B cell (primary cell): ENCODE data around the gene SNRNP70. TPM values are rescaled to one million over a fixed set of nuclear protein-coding genes. Genes with fewer than 3 reads are reported as not detected.
A peak's percentile ranks its signal among the peaks of the same experiment; 100 is the strongest.
"Not testable (repeated sequence)": the region's sequence is repeated elsewhere in the genome, so short reads cannot be mapped to it uniquely, and the experiment has no call there.

Experiments used
- ATAC-seq: fragments of 200-7000 bp; cut with Tn5 transposase; one replicate; pipeline ENCODE4 v1.10.0; 2021; ENCODE audit warnings: low read depth, mild to moderate bottlenecking, moderate number of reproducible peaks, moderate library complexity
- CTCF ChIA-PET: fragments of 350-600 bp; sonication (Branson Sonifier 250); formaldehyde crosslinking; loops from one replicate; lab custom pipeline; 2021; ENCODE audit warnings: antibody characterized with exemption, inconsistent platforms; lab: Charles Lee
- POLR2A ChIA-PET: fragments of 350-600 bp; sonication (Branson Sonifier 250); formaldehyde crosslinking; loops from one replicate; lab custom pipeline; 2021; ENCODE audit warnings: antibody characterized with exemption; lab: Charles Lee
- DNase-seq: peaks from one replicate; pipeline ENCODE4 v3.0.0; 2013
- H2AFZ ChIP-seq: 2 replicates; pipeline ENCODE4 v1.6.1; 2012; ENCODE audit warnings: mild to moderate bottlenecking, low read depth, low read length; ENCODE audit not compliant: insufficient read depth, poor library complexity, severe bottlenecking
- H3K27ac ChIP-seq, 2 donors: 1 replicate in 1 of 2; 2 replicates in 1 of 2; pipeline ENCODE4 v1.5.1; 2012 to 2013; ENCODE audit warnings: low read length in 2 of 2, mild to moderate bottlenecking in 2 of 2, moderate library complexity in 1 of 2
- H3K27me3 ChIP-seq, 4 experiments: fragments of 200-600 bp in 1 of 4; sonication (generic) in 1 of 4; replicated peaks in 1 of 4; 1 replicate in 2 of 4; 2 replicates in 2 of 4; pipeline versions ENCODE4 v1.6.1 to v1.7.0; 2013 to 2016; ENCODE audit warnings: low read length in 3 of 4, mild to moderate bottlenecking in 2 of 4, mixed read lengths in 1 of 4, moderate library complexity in 1 of 4; ENCODE audit not compliant: insufficient read depth in 4 of 4, control insufficient read depth in 3 of 4; ENCODE audit errors: control extremely low read depth in 1 of 4
- H3K36me3 ChIP-seq, 2 experiments: replicated peaks in 1 of 2; 1 replicate in 1 of 2; 2 replicates in 1 of 2; pipeline versions ENCODE4 v1.6.1 to v1.7.1; 2013; ENCODE audit warnings: low read length in 1 of 2; ENCODE audit not compliant: insufficient read depth in 2 of 2, control insufficient read depth in 1 of 2; ENCODE audit errors: control extremely low read depth in 1 of 2, extremely low read depth in 1 of 2
- H3K4me1 ChIP-seq, 2 donors: fragments of 200-600 bp in 1 of 2; sonication (generic) in 1 of 2; 1 replicate in 1 of 2; 2 replicates in 1 of 2; pipeline versions ENCODE4 v1.5.1 to v1.6.1; 2013 to 2017; ENCODE audit warnings: low read length in 2 of 2; ENCODE audit not compliant: control insufficient read depth in 2 of 2, insufficient read depth in 2 of 2
- H3K4me2 ChIP-seq: replicated peaks from 2 replicates; pipeline ENCODE3; 2012; ENCODE audit warnings: mild to moderate bottlenecking, low read depth, low read length; ENCODE audit not compliant: poor library complexity, severe bottlenecking
- H3K4me3 ChIP-seq, 5 experiments: fragments of 200-600 bp in 1 of 5; sonication (generic) in 1 of 5; 1 replicate in 3 of 5; 2 replicates in 2 of 5; pipeline versions ENCODE4 v1.5.1 to v1.7.0; 2011 to 2016; ENCODE audit warnings: low read length in 4 of 5, mild to moderate bottlenecking in 4 of 5, low read depth in 2 of 5, control low read depth in 1 of 5, moderate library complexity in 1 of 5; ENCODE audit not compliant: insufficient read depth in 1 of 5; ENCODE audit errors: control extremely low read depth in 1 of 5, extremely low read depth in 1 of 5
- H3K79me2 ChIP-seq: fragments of 200-600 bp; sonication (generic); one replicate; pipeline ENCODE4 v1.6.0; 2016; ENCODE audit warnings: low read length; ENCODE audit not compliant: control insufficient read depth, insufficient read depth
- H3K9ac ChIP-seq: fragments of 200-600 bp; sonication (generic); 2 replicates; pipeline ENCODE4 v1.6.1; 2017; ENCODE audit warnings: mild to moderate bottlenecking, low read length, moderate library complexity
- H3K9me3 ChIP-seq, 3 donors: one replicate each; pipeline versions ENCODE4 v1.6.1 to v1.7.1; 2013; ENCODE audit warnings: low read length in 2 of 3; ENCODE audit not compliant: control insufficient read depth in 2 of 3, insufficient read depth in 1 of 3; ENCODE audit errors: control extremely low read depth in 1 of 3
- H4K20me1 ChIP-seq: 2 replicates; pipeline ENCODE4 v1.6.0; 2012; ENCODE audit warnings: mild to moderate bottlenecking, low read length; ENCODE audit not compliant: insufficient read depth, control insufficient read depth, poor library complexity, severe bottlenecking
- H3K27ac Mint-ChIP-seq: one replicate; pipeline ENCODE4 v1.8.0; 2021; ENCODE audit warnings: mixed read lengths
- H3K27me3 Mint-ChIP-seq: one replicate; pipeline ENCODE4 v1.8.0; 2021; ENCODE audit warnings: mixed read lengths
- H3K4me1 Mint-ChIP-seq: one replicate; pipeline ENCODE4 v1.8.0; 2021; ENCODE audit warnings: mixed read lengths
- H3K4me3 Mint-ChIP-seq: one replicate; pipeline ENCODE4 v1.8.0; 2021; ENCODE audit warnings: mixed read lengths
- H3K9me3 Mint-ChIP-seq: one replicate; pipeline ENCODE4 v1.8.0; 2022; ENCODE audit warnings: mixed read lengths; ENCODE audit not compliant: insufficient read depth
- CTCF ChIP-seq: fragments of 200-600 bp; IDR thresholded peaks from one replicate; pipeline ENCODE4 v1.8.0; 2022; ENCODE audit warnings: antibody characterized with exemption, mild to moderate bottlenecking
- EZH2 ChIP-seq: IDR thresholded peaks from 2 replicates; pipeline ENCODE4 v1.6.1; 2012; ENCODE audit warnings: borderline replicate concordance, low read depth, mild to moderate bottlenecking, moderate library complexity, low read length; ENCODE audit not compliant: insufficient read depth, poor library complexity, severe bottlenecking
- WGBS: methylation state at CpG from one replicate; pipeline ENCODE4 v1.1.5; 2013; ENCODE audit warnings: missing lambda C conversion rate; ENCODE audit not compliant: insufficient coverage; 5-methylcytosine and 5-hydroxymethylcytosine counted together
- intact Hi-C: fragments of 100-400 bp; cut with micrococcal nuclease; formaldehyde crosslinking; loops from one replicate; pipeline ENCODE4 v1.10.0; 2022
- polyA plus RNA-seq: library from polyadenylated mRNA; depleted of rRNA; stranded (reverse); fragments of >200 nt; gene quantifications from 2 replicates; pipeline ENCODE4 v1.2.3, GENCODE V29; 2012
- total RNA-seq, 2 donors: library from RNA; stranded (reverse); fragments of 120-200 nt in 1 of 2; gene quantifications; 1 replicate in 1 of 2; 2 replicates in 1 of 2; pipeline versions ENCODE4 v1.2.3 to v1.2.4, GENCODE V29; 2013 to 2022

SNRNP70 gene
- total and polyA plus RNA-seq, 2 donors (not counting 1 experiment from before 2014, with no cell fraction given), result 598 to 954 TPM

- Mint-ChIP-seq H3K4me1 (peaks cover 14% of the 10 kb centered on the region), H3K27me3 (no peaks in the 10 kb centered on the region), H3K27ac (no peak overlapping the region), H3K9me3 (no peaks in the 10 kb centered on the region), H3K4me3 (peak overlapping the region; percentile 26)
- H3K4me1 ChIP-seq, result peaks cover 9 to 13% of the 10 kb centered on the region in 2 donors
- H4K20me1 ChIP-seq, result no peaks in the 10 kb centered on the region
- H3K27ac ChIP-seq, result no peak overlapping the region
- no peak overlapping the region for H2AFZ ChIP-seq
- WGBS, result 100% methylated on average over 1 of the region's 4 CpGs
- DNase-seq (peak; percentile 20), ATAC-seq (no peak)
- H3K9me3 ChIP-seq, result peaks cover 0 to 16% (median 0%) of the 10 kb centered on the region in 3 donors
- ChIA-PET POLR2A (interaction anchor here (0.6 kb wide), 3 partner anchors 23 to 752 kb away, joined by 4 to 7 read pairs (median 7); no protein-coding TSS in a partner anchor), CTCF (interaction anchor here (1.7 to 2.4 kb wide), 2 partner anchors 12 to 84 kb away, joined by 4 to 14 read pairs; partner anchors contain the start of gene LIN7B)
- no peaks in the 10 kb centered on the region for H3K27me3 ChIP-seq
- no peaks in the 10 kb centered on the region for H3K79me2 ChIP-seq
- intact Hi-C loops, result loop anchor here (5.0 kb wide), 1 partner anchor 681 kb away; no protein-coding TSS in a partner anchor
- no peak overlapping the region for H3K4me3 ChIP-seq
- H3K4me2 ChIP-seq, result no peak overlapping the region
- no peaks in the 10 kb centered on the region for H3K36me3 ChIP-seq
- TF ChIP-seq EZH2 (no peak), CTCF (no peak)
- H3K9ac ChIP-seq, result no peak overlapping the region
These were observed 41.3 kb downstream of the SNRNP70 start for GRCh38 chr19:49126575-49126974.

GRCh38 chr19:49127225-49127624 lies 42.0 kb downstream of the SNRNP70 start:
- H3K4me3 ChIP-seq, H4K20me1 ChIP-seq, H3K27me3 ChIP-seq, H3K4me3 Mint-ChIP-seq, H3K79me2 ChIP-seq, ATAC-seq, H3K9me3 Mint-ChIP-seq, H3K27ac ChIP-seq, H3K36me3 ChIP-seq, H3K9ac ChIP-seq, DNase-seq, H3K27me3 Mint-ChIP-seq, H3K27ac Mint-ChIP-seq: not testable (repeated sequence)
- Histone ChIP-seq H3K4me2 (peak overlapping the region; percentile 90), H3K4me1 (peaks cover 9 to 13% of the 10 kb centered on the region in 2 donors), H3K9me3 (peaks cover 0 to 16% (median 0%) of the 10 kb centered on the region in 3 donors), H2AFZ (peak overlapping the region; percentile 86)
- intact Hi-C loops, result loop anchor here (5.0 kb wide), 1 partner anchor 680 kb away; no protein-coding TSS in a partner anchor
- H3K4me1 Mint-ChIP-seq, result peaks cover 14% of the 10 kb centered on the region
- 95% methylated on average over 4 of the region's 12 CpGs for WGBS
- POLR2A ChIA-PET, result interaction anchor here (0.6 to 1.0 kb wide), 6 partner anchors 7 to 752 kb away, joined by 3 to 9 read pairs (median 6); partner anchors contain the start of gene PPFIA3
- CTCF ChIA-PET, result interaction anchor here (1.0 to 2.4 kb wide), 6 partner anchors 12 to 172 kb away, joined by 4 to 14 read pairs (median 5); partner anchors contain the start of gene LIN7B
